Transverse colon (tissue), 4 donors: ENCODE results near the gene GSC. TPM values are rescaled to one million over a fixed set of nuclear protein-coding genes. Genes with fewer than 3 reads are reported as not detected.

ENCODE experiments used
- DNase-seq: peaks from one replicate; pipeline ENCODE4 v3.0.0-alpha.2; 2019
- H3K27ac ChIP-seq, 4 donors: fragments of 200-600 bp; sonication (generic); 2 replicates each; pipeline ENCODE4 v1.5.1; 2016 to 2018; ENCODE audit warnings: inconsistent platforms in 4 of 4
- H3K27me3 ChIP-seq: fragments of 200-600 bp; sonication (generic); 2 replicates; pipeline ENCODE4 v1.5.1; 2017; ENCODE audit warnings: inconsistent platforms
- H3K36me3 ChIP-seq, 4 donors: fragments of 200-600 bp; sonication (generic); 2 replicates each; pipeline ENCODE4 v1.5.1; 2017 to 2019; ENCODE audit warnings: inconsistent platforms in 4 of 4
- H3K4me1 ChIP-seq, 4 donors: fragments of 200-600 bp; sonication (generic); 2 replicates each; pipeline ENCODE4 v1.5.1; 2017 to 2020; ENCODE audit warnings: inconsistent platforms in 4 of 4
- H3K4me3 ChIP-seq, 4 donors: fragments of 200-600 bp; sonication (generic); 1 replicate in 1 of 4; 2 replicates in 3 of 4; pipeline versions ENCODE4 v1.5.1 to v1.6.1; 2017 to 2019; ENCODE audit warnings: inconsistent platforms in 4 of 4
- H3K9me3 ChIP-seq, 2 donors: fragments of 200-600 bp; sonication (generic); 2 replicates each; pipeline ENCODE4 v1.5.1; 2017 to 2019; ENCODE audit warnings: inconsistent platforms in 2 of 2
- EP300 ChIP-seq: sonication (generic); formaldehyde crosslinking; IDR thresholded peaks from one replicate; pipeline ENCODE4 v1.6.1; 2017; ENCODE audit warnings: antibody characterized with exemption, low read depth
- POLR2A ChIP-seq: fragments of 450-650 bp; IDR thresholded peaks from one replicate; pipeline ENCODE4 v1.6.1; 2016; ENCODE audit warnings: antibody characterized with exemption, mild to moderate bottlenecking, moderate library complexity
- POLR2AphosphoS5 ChIP-seq, 3 donors: sonication (generic); formaldehyde crosslinking; IDR thresholded peaks; one replicate each; pipeline ENCODE4 v1.6.1; 2016; ENCODE audit warnings: antibody characterized with exemption in 3 of 3
- WGBS, 2 donors: methylation state at CpG; one replicate each; pipeline ENCODE4 v1.1.5; 2018; ENCODE audit warnings: low coverage in 1 of 2; 5-methylcytosine and 5-hydroxymethylcytosine counted together
- in situ Hi-C, 4 donors: fragments of 200-750 bp; cut with MboI; loops; one replicate each; pipeline versions ENCODE4 v1.15.0 to v1.15.1; 2017; ENCODE audit warnings: low sequenced_read_pairs in 3 of 4, low pct_ligation_motif_present in 1 of 4, low pct_unique_long_range_greater_than_20kb in 1 of 4
- intact Hi-C: fragments of 100-400 bp; cut with DNase I; formaldehyde crosslinking; loops from one replicate; pipeline ENCODE4 v1.15.1; 2023; ENCODE audit warnings: low total_unique reads
- total RNA-seq, 4 donors: library from RNA; depleted of rRNA; stranded (reverse); fragments of >200 nt; gene quantifications; one replicate each; pipeline ENCODE4 v1.1.0, GENCODE V29; 2016
- TF ChIP-seq, protein P1 (sequence below), 5 experiments: fragments of 200-600 bp in 3 of 5; fragments of 450-650 bp in 2 of 5; sonication (generic) in 3 of 5; IDR thresholded peaks; 1 replicate in 2 of 5; 2 replicates in 3 of 5; pipeline ENCODE4 v1.5.1; 2016 to 2017; ENCODE audit warnings: antibody characterized with exemption in 5 of 5, inconsistent platforms in 3 of 5, mild to moderate bottlenecking in 2 of 5, moderate library complexity in 1 of 5

Gene GSC
- total RNA-seq, 4 donors from 2014 or later, result 0.32 TPM; not detected in 3

DNA sequence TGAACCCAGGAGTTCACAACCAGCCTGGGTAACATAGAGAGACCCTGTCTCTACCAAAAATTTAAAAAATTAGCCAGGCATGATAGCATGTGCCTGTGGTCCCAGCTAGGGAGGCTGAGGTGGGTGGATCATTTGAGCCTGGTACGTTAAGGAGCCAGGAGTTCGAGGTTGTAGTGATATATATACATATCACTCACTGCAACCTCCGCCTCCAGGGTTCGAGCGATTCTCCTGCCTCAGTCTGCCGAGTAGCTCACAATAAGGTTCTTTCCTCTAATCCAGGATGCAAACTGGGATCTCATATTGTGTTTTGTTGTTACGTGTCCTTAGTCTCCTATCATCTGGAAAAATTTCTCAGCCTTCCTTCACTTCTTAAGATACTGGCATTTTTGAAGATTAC, 24.0 kb upstream of the GSC start:
- Histone ChIP-seq H3K4me1 (no peaks in the 10 kb centered on the region), H3K27ac (no peak overlapping the region), H3K36me3 (no peaks in the 10 kb centered on the region), H3K9me3 (no peaks in the 10 kb centered on the region), H3K27me3 (peaks cover 3% of the 10 kb centered on the region), H3K4me3 (no peak overlapping the region)
- TF ChIP-seq POLR2AphosphoS5 (IDR thresholded peaks at IDR 0.05), result no peak
- TF ChIP-seq, protein P1, sequence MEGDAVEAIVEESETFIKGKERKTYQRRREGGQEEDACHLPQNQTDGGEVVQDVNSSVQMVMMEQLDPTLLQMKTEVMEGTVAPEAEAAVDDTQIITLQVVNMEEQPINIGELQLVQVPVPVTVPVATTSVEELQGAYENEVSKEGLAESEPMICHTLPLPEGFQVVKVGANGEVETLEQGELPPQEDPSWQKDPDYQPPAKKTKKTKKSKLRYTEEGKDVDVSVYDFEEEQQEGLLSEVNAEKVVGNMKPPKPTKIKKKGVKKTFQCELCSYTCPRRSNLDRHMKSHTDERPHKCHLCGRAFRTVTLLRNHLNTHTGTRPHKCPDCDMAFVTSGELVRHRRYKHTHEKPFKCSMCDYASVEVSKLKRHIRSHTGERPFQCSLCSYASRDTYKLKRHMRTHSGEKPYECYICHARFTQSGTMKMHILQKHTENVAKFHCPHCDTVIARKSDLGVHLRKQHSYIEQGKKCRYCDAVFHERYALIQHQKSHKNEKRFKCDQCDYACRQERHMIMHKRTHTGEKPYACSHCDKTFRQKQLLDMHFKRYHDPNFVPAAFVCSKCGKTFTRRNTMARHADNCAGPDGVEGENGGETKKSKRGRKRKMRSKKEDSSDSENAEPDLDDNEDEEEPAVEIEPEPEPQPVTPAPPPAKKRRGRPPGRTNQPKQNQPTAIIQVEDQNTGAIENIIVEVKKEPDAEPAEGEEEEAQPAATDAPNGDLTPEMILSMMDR (IDR thresholded peaks at IDR 0.05), result no peak
- TF ChIP-seq POLR2A, result no peak
- TF ChIP-seq EP300, result no peak
- intact Hi-C loops, result no loop called here
- in situ Hi-C loops, result no loop called here
- 83 to 89% methylated on average over 1 to 7 of the region's 7 CpGs for WGBS, 2 donors
- no peak for DNase-seq

DNA sequence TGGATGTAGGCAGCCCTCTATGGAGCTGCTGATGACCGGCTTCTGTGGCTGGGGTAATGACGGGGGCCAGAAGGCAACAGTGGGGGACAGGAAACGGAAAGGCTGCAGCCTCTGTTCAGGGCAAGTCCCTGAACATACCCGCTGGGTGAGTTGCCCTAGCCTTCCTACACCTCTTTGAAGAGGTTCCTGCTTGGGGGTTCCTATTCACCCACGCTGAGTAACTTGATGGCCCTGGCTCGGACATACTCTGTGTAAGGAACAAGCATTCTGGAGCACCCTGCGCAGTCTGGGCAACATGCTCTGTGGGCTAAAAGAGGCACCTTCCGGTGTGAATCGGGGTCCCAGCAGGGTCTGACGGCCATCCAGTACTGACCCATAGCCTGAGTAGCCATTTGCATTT, 17.7 kb upstream of the GSC start:
- no peak overlapping the region for H3K27ac ChIP-seq
- no peak overlapping the region for H3K4me3 ChIP-seq
- H3K4me1 ChIP-seq, result no peaks in the 10 kb centered on the region
- no peaks in the 10 kb centered on the region for H3K36me3 ChIP-seq
- WGBS, 2 donors, result 77% methylated on average over 10 of the region's 10 CpGs; no CpG with 5 or more reads in 1 of the 2 donors
- DNase-seq, result no peak
- peaks cover 3% of the 10 kb centered on the region for H3K27me3 ChIP-seq
- TF ChIP-seq EP300, result no peak
- no peak for TF ChIP-seq POLR2A
- TF ChIP-seq, protein P1 (IDR thresholded peaks at IDR 0.05), result no peak
- no peak for TF ChIP-seq POLR2AphosphoS5 (IDR thresholded peaks at IDR 0.05)
- H3K9me3 ChIP-seq, result no peaks in the 10 kb centered on the region
- intact Hi-C loops (no loop called here), in situ Hi-C loops (no loop called here)

DNA sequence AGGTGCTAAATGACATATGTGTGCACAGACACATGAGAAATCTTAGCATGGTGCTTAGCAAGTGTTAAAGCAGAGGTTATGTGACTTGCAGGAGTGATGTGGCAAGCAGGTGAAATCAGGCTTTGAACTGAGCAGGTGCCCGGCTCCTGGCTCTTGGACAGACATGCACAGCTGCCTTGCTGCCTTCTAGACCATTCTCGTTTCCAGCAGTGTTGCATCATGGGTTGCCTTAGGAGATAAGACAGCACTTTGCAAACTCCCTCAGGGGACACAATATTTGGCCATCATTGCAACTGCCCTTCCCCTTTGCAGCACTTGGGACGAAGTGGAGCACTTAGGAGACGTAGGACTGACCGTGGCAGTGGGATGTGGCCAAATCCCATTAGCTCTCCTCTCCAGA, 17.2 kb upstream of the GSC start:
- Histone ChIP-seq H3K27me3 (peaks cover 3% of the 10 kb centered on the region), H3K4me1 (no peaks in the 10 kb centered on the region), H3K36me3 (no peaks in the 10 kb centered on the region), H3K9me3 (no peaks in the 10 kb centered on the region), H3K4me3 (no peak overlapping the region), H3K27ac (no peak overlapping the region)
- TF ChIP-seq POLR2A (no peak), POLR2AphosphoS5 (IDR thresholded peaks at IDR 0.05) (no peak), EP300 (no peak)
- TF ChIP-seq, protein P1 (IDR thresholded peaks at IDR 0.05), result no peak
- in situ Hi-C loops, result no loop called here
- intact Hi-C loops, result no loop called here
- no peak for DNase-seq
- WGBS, 2 donors, result 57 to 60% methylated on average over 1 to 5 of the region's 5 CpGs

DNA sequence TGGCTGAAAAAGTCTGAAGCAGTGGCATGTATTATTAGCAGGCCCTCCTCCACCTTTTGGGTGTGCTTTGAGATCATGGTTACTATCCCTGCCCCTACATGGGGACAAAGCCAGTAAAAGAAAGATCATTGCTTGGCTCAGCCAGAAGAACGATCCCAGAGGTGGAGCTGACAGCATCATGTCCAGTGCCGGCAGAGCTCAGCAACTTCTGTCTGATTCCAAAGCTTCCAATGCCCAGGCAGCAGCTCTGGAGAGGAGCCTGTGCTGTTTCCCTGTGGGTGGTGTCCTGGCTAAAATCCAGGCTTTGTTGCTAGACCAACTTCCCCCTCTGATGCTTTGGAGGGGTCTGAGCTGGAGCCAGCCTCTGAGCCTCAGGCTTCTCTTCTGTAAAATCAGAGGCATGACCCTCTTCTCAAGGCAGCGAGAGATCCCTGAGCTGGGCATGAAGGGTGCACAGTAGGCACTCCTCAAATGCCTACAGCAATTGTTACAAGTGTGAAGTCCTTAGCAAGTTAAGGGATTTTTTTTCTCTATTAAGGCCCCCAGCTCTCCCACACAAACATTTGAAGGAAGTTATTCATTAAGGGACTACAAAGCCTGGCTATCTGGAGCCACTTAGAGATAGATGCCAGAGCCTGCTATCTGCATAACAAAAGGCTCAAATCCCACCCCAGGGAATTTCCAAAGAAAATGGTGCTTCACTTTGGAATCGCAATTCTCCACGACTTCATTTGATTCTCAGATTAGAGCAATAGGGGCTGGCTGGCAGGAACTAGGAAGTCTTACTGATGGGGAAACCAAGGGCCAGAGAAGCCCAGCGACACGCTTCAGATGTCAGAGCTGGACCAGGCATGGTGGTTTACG, 10.9 kb upstream of the GSC start:
- Histone ChIP-seq H3K27ac (no peak overlapping the region), H3K27me3 (peaks cover 55% of the 10 kb centered on the region), H3K36me3 (no peaks in the 10 kb centered on the region), H3K4me1 (no peaks in the 10 kb centered on the region), H3K4me3 (no peak overlapping the region), H3K9me3 (no peaks in the 10 kb centered on the region)
- in situ Hi-C loops (no loop called here), intact Hi-C loops (no loop called here)
- TF ChIP-seq, protein P1 (IDR thresholded peaks at IDR 0.05), result no peak
- TF ChIP-seq EP300 (no peak), POLR2A (no peak), POLR2AphosphoS5 (IDR thresholded peaks at IDR 0.05) (no peak)
- DNase-seq, result no peak
- WGBS, 2 donors, result 79 to 88% methylated on average over 4 to 8 of the region's 8 CpGs
